ENCODE measurements around the gene ODAD2.

- TF ChIP-seq CTCF (conservative IDR thresholded peaks at IDR 0.05 in 1 of 2, IDR thresholded peaks at IDR 0.05 in 1 of 2; ENCODE audit: extremely low read depth in 1 of 2, insufficient read depth in 1 of 2, low read depth in 1 of 2, low read length in 2 of 2): no peak
- TF ChIP-seq EZH2 (IDR thresholded peaks at IDR 0.05; ENCODE audit: borderline replicate concordance, low read length): no peak
Observed at GRCh38 chr10:28036587-28036986, 37.7 kb upstream of the ODAD2 start.

All from mammary epithelial cell (primary cell).